GM10266 (cell line): Measurements from ENCODE around the gene DGKG.

Experiments used
- DNase-seq: peaks from one replicate; pipeline ENCODE4 v3.0.0; 2012; ENCODE audit errors: extremely low spot score
- CTCF ChIP-seq: IDR thresholded peaks from 2 replicates; pipeline ENCODE4 v1.5.1; 2012; ENCODE audit warnings: mild to moderate bottlenecking, low read depth; ENCODE audit not compliant: control insufficient read depth, insufficient read depth; ENCODE audit errors: missing control alignments

The DGKG gene

GRCh38 chr3:186394566-186395217 is 32.7 kb upstream of the DGKG start:
- no peak for DNase-seq
- TF ChIP-seq CTCF = no peak

- TF ChIP-seq CTCF = no peak
- no peak for DNase-seq
Observed at GRCh38 chr3:186386883-186387560, 25.0 kb upstream of the DGKG start.

GRCh38 chr3:186385856-186386602 is 24.0 kb upstream of the DGKG start:
- TF ChIP-seq CTCF = no peak

GRCh38 chr3:186383026-186383993 is 21.3 kb upstream of the DGKG start:
- no peak for TF ChIP-seq CTCF

More at GRCh38 chr3:186385856-186386602, 24.0 kb upstream of the DGKG start:
- DNase-seq = no peak

GRCh38 chr3:186382217-186382885 is 20.3 kb upstream of the DGKG start:
- no peak for DNase-seq
- no peak for TF ChIP-seq CTCF

More at GRCh38 chr3:186383026-186383993, 21.3 kb upstream of the DGKG start:
- no peak for DNase-seq

- no peak for TF ChIP-seq CTCF
- no peak for DNase-seq
Observed at GRCh38 chr3:186381424-186382216, 19.6 kb upstream of the DGKG start.
